Spleen (tissue), 7 donors: ENCODE results near the gene CNOT6.

ENCODE experiments used
- POLR2A ChIP-seq, 3 donors: fragments of 450-650 bp; IDR thresholded peaks; one replicate each; pipeline ENCODE4 v1.5.1; 2017; ENCODE audit warnings: antibody characterized with exemption in 3 of 3, mild to moderate bottlenecking in 1 of 3
- POLR2AphosphoS5 ChIP-seq, 3 donors: sonication (generic); formaldehyde crosslinking; IDR thresholded peaks; one replicate each; pipeline ENCODE4 v1.5.1; 2017; ENCODE audit warnings: antibody characterized with exemption in 3 of 3
- TF ChIP-seq, protein P1 (sequence below), 11 experiments: fragments of 200-600 bp in 7 of 11; fragments of 450-650 bp in 4 of 11; sonication (generic) in 4 of 11; IDR thresholded peaks in 8 of 11; conservative IDR thresholded peaks in 3 of 11; 1 replicate in 7 of 11; 2 replicates in 4 of 11; pipeline versions ENCODE4 v1.4.0 to v1.8.0; 2016 to 2021; ENCODE audit warnings: antibody characterized with exemption in 11 of 11, inconsistent platforms in 4 of 11, mild to moderate bottlenecking in 1 of 11
- donor health status: DM: no; HTN: no; CAD: no; lungs with moderate emphysema.
- donor health status: DM: no; HTN: no; CAD: no.
- donor health status: DM: no; HTN: no; CAD: no.

GRCh38 chr5:180515294-180515693 lies 21.1 kb downstream of the CNOT6 start:
- no peak for TF ChIP-seq POLR2A (IDR thresholded peaks at IDR 0.05)
- TF ChIP-seq, protein P1, sequence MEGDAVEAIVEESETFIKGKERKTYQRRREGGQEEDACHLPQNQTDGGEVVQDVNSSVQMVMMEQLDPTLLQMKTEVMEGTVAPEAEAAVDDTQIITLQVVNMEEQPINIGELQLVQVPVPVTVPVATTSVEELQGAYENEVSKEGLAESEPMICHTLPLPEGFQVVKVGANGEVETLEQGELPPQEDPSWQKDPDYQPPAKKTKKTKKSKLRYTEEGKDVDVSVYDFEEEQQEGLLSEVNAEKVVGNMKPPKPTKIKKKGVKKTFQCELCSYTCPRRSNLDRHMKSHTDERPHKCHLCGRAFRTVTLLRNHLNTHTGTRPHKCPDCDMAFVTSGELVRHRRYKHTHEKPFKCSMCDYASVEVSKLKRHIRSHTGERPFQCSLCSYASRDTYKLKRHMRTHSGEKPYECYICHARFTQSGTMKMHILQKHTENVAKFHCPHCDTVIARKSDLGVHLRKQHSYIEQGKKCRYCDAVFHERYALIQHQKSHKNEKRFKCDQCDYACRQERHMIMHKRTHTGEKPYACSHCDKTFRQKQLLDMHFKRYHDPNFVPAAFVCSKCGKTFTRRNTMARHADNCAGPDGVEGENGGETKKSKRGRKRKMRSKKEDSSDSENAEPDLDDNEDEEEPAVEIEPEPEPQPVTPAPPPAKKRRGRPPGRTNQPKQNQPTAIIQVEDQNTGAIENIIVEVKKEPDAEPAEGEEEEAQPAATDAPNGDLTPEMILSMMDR (IDR thresholded peaks at IDR 0.05 in 8 of 11, conservative IDR thresholded peaks at IDR 0.05 in 3 of 11) = no peak
- TF ChIP-seq POLR2AphosphoS5 (IDR thresholded peaks at IDR 0.05) = no peak
